GM21576 (cell line): Measurements from ENCODE around the gene CD2.

Experiments
- ATAC-seq: cut with Tn5 transposase; IDR thresholded peaks from one replicate; pipeline ENCODE4 v1.9.1; 2021; ENCODE audit warnings: mild to moderate bottlenecking, moderate library complexity; ENCODE audit not compliant: unreplicated experiment

CD2 gene

GRCh38 chr1:116817582-116818064 is 63.4 kb downstream of the CD2 start:
- ATAC-seq: peak; percentile 60
